GM19455 (cell line): Measurements from ENCODE around the gene BMF.
"Not testable (repeated sequence)": the region's sequence is repeated elsewhere in the genome, so short reads cannot be mapped to it uniquely, and the experiment has no call there.

Experiments used
- ATAC-seq: cut with Tn5 transposase; IDR thresholded peaks from one replicate; pipeline ENCODE4 v1.9.1; 2021; ENCODE audit not compliant: unreplicated experiment

BMF gene

DNA sequence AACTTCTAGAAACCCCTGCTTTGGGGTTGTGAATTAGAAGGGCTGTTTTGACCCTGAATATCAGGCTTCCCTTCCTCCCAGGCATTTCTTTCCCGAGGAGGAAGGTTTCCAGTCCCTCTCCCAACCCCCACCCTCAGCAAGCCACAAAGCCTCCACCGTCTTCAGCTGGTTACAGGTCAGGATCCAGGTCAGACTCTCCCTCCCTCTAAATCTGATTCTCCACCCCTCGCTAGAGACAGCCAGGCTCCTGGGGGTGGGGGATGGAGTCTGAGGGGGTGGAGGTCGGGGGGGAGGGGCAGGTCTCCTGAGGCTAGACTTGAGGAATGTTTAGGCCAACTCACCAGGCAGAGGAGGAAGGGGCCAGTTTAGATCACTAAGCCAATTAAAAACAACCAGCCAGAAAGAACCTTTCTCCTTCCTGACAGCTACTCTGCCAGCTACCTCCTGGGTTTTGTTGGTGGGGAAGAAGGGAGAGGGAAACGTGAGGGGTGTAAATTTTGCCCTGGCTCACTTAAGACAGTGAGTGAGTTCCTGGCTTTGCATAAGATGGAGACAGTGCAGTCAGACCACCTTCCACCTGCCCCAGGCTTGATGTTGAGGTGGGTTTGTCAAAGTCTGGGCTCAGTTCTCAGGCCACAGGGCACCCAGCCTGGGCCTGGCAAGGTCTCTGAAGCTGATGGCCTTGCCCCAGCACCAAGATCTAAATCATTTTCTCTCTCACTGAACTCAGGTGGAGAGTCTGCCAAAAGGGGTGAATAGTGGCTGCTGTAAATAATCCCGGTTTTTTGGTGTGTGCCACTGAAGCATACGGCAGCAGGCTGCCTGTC, 19.5 kb downstream of the BMF start:
- no peak for ATAC-seq

DNA sequence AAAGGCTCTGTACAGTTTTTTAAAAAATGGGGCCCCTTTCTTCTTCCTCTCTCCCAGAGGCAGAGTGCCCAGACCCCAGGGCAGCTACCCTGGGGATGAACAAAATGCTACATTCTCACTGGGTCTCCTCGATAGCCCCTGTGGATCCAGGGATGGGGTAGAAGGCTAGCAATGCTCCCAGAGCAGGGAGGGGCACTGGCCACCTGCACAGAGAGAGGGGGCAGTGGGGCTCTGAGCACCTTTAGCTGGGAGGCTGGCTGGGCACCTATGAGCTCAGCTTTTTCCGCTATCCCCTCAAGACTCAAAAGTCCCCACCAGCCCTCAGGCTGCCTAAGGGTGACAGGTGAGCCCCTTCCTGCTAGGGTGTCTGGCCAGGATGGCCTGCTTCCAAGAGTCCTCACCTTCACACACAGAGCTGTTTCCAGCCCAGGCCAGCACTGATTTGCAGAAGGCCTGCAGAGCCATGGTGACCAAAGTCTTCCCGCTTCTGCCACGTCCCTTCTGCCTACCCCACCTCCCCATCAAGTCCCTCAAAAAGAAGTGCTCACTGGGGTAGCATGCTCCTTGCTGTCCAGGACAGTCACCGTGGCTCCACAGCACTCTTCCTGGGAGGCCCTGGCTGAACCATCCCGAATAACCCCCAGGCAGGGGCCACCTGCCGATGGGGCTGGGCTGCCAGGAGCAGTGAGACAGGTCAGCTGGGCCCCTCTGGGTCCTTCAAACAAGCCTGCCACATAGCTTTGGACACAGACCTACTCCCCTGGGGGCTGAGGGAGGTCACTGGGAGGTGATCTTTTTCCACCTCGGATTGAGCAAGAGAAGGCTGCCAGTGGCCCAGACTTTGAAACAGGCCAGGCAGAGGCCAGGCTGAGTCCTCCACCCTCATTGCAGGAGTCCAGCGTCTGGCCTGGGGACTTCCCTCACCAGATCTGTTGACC, 20.4 kb downstream of the BMF start:
- no peak for ATAC-seq

DNA sequence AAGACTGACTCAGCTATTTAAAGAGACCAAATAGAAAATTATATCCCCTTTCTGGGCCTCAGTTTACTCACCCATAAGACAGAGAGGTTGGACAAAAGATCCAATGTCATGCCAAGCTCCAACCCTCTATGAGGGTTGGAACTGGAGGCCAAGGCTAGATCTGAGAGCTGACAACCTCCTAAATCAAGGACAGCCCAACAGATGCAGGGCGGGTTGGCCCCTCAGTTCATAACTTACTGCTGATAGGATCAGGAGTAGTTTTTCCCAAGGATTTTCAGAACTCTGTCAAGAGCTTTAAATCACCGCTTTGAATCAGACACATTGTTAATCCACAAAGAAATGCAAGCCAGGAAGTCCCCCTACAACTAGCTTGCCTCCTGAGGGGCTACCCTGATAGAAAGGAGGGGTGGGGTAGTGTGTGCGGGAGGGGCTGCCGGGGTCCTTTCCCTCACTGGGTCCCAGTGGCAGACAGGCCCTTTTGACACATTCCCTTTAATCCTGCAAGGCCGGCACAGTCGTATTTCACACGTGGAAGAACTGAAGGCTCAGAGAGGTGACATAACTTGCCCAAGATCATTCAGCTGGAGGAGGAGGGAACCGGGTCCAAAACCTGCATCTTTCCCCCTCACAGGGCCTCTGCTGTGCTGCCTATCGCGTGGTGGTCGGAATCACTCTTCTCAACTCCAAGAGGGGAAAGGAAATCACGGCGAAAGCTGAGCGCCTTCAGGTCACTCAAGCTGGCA, 21.4 kb downstream of the BMF start:
- ATAC-seq, result no peak

DNA sequence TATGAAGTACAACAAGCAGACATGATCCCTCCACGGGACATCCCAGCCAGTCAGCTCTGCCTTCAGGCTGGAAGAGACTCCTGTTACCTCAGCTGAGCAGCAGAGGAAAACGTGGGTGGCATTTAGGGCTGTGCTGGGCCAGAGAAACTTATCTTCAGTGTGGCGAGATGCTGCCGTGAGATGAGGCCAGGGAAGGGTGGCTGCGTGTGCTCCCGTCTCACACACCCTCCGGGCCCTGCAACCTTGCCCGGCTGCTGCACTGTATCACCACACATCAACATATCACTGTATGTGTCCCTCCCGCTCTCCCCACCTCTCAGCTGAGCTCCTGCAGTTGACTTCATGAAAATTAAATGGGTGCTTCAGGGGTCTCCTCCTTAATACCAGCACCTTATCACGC, 23.4 kb downstream of the BMF start:
- ATAC-seq, result no peak

DNA sequence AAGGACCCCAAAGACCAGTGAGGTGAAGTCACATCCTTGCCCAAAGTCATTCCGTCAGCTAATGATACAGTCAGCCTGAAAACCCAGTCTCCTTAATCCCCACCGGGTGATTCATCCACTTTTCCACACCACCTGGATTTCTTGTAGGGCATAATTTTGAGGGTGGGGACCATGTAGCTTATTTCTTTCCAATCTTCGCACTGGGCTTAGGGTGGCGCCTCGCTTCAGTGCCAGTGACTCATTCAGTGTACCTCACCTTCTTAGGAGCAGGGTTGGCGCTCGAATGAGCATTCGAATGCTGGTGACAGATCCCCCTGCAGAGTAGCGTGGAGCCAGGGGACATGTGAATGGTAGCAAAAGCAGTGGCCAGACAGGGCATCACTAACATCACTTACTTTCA, 24.0 kb downstream of the BMF start:
- no peak for ATAC-seq

DNA sequence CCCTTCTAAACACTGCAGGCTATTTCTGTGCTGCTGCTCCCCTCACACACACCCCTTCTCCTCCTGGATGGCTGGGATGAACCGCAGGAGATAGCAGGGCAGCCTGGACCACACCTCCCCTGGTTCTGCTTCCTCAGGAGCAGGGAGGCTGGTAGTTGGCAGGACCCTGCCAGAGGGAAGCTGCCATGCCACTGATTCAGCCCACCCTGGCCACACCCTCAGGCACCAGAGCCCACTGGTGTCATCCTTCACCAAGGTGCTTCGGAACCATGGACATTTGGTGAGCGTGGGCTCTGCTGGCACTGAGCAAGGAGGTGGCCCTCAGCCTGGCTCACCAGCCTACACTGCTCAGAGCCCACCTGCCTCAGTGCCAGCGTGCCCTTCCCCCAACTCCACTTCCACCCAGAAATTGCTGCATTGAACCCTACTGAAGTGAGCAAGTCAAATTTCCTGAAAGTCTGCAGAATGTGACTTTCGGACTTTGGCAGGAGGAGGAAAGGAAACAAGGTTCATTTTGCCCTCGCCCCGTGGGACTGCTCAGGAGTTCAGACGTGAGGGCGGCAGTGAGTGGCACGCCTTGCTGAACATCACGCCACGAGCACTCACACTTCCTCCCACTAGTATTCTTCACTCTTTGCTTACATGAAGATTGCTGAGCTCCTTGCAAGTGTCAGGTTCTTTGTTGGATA, 26.3 kb downstream of the BMF start:
- no peak for ATAC-seq

DNA sequence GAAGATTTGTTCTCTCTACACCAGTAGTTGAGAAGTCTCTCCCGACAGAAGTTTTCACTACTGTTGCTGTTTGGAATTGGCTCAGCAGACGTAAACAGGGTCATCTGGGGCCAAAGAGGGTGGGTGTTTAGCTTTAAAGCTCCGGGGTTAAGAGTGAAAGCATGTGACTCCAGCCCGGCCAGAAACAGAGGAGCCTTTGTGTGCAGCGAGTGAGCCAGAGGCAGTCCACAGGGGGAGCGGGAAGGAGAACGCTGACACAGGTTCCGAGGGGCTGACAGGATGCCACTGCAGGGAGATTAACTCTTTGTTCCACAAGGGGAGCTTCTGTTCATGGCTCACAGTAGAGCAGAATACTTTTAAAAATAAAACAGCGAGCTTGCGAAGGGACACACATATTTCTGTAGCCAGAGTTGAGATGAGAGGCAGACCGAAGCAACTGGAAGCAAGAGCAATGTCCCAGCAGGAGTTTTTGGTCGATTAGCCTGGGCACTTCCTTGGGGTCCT, 26.9 kb downstream of the BMF start:
- no peak for ATAC-seq

DNA sequence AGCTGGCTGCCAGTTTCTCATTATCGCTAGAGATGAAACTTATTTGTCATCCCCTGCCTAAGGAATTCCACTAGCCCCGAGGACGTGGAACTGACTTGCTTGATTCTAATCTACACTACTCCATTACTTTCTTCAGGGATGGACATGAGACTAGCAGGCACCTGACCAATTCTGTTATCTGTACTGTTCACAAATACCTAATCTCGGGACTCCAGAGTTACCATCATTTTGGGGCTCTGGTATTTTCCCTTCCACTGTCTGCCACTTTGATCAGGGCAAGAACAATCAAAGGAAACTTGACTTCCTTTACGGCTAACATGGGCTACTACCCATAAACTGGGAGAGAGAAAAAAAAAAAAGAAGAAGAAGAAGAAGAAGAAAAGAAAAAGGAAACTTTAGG, 27.8 kb downstream of the BMF start:
- ATAC-seq, result no peak

DNA sequence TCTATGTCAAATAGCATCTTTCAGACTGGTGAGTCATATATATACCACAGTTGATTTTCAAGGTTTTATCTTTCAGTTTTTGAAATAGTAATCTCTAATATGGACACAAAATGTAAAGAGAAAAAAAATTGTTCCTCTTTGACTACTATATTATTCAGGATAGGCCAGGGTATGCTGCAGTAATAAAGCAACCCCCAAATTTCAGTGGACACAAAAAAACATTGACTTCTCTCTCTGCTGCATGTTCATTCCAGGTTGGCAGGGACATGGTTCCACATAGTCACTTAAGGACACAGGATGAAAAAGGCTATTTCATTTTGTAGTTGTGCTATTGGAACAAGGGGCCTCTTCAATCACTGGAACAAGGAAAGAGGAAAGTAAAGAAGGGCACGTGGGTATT, 28.6 kb downstream of the BMF start:
- ATAC-seq, result no peak

DNA sequence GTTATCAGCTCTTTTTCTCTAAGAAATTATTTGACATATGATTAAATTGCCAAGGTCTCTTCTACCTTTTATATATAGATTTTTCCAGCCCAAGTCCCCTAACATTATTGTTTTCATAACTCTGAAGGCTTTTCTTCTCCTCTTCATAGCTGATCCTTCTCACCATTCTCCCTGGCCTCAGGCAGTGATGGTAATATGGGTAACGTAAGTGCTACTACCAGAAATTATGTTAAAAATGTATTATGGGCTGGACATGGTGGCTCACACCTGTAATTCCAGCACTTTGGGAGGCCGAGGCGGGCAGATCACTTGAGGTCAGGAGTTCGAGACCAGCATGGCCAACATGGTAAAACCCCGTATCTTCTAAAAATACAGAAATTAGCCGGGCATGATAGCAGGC, 29.2 kb downstream of the BMF start:
- ATAC-seq, result no peak

DNA sequence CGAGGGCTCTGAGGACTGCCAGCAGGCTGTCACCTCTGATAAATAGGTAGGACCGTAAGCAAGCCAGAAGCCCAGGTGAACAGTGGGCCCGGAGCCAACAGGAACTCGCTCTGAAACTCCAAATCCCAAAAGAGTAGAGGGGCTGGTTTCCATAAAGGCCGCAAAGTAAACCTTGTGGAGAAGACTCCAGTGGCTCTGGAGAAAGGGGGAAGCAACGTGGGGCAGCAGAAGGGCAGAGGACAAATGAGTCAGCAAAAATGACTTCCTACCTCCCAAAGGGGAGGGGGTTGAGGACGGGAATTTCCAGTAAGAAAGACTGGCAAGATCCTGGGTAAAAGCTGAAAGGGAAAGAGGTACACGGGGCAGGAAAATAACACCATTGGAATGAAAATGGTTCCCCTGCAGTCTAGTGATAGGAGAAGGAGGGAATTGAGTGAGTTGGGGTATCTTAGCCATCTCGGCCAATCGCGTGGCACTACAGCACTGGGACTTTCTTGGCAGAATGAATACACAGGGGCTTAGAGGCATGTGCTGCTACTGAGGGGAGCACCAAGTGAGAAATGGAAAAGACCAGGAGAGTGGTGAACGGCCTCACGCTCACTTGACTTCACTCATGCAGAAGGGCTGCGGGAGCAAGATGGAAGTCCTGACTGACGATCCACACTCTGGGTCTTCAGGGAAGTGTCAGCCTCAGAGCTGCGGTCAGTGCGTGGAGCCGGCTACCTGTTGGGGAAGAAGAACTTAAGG, 33.2 kb downstream of the BMF start:
- no peak for ATAC-seq

DNA sequence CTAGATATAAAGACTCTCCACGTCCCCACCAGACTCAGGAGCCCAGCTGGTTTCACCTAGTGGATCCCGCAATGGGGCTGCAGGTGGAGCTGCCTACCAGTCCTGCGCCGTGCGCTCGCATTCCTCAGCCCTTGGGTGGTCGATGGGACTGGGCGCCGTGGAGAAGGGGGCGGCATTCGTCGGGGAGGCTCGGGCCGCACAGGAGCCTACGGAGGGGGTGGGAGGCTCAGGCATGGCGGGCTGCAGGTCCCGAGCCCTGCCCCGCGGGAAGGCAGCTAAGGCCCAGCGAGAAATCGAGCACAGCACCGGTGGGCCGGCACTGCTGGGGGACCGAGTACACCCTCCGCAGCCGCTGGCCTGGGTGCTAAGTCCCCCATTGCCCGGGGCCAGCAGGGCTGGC, 34.0 kb downstream of the BMF start:
- not testable (repeated sequence) for ATAC-seq

DNA sequence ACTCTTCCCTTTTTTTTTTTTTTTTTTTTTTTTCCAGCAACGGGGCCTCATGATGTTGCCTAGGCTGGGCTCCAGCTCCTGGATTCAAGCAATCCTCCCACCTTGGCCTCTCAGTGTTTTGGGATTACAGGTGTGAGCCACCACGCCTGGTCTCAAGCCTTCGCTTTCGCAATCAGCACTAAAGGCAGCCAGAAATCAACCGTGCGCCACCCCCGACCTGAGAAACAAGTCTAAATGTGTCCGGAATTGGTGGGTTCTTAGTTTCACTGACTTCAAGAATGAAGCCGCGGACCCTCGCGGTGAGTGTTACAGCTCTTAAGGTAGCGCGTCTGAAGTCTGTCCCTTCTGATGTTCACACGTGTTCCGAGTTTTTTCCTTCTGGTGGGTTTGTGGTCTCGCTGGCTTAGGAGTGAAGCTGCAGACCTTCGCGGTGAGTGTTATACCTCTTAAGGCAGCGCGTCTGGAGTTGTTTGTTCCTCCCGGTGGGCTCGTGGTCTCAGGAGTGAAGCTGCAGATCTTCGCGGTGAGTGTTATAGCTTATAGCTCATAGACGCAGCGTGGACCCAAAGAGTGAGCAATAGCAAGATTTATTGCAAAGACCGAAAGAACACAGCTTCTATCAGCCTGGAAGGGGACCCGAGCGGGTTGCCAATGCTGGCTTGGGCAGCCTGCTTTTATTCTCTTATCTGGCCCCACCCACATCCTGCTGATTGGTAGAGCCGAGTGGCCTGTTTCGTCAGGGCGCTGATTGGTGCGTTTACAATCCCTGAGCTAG, 34.8 kb downstream of the BMF start:
- ATAC-seq, result not testable (repeated sequence)

DNA sequence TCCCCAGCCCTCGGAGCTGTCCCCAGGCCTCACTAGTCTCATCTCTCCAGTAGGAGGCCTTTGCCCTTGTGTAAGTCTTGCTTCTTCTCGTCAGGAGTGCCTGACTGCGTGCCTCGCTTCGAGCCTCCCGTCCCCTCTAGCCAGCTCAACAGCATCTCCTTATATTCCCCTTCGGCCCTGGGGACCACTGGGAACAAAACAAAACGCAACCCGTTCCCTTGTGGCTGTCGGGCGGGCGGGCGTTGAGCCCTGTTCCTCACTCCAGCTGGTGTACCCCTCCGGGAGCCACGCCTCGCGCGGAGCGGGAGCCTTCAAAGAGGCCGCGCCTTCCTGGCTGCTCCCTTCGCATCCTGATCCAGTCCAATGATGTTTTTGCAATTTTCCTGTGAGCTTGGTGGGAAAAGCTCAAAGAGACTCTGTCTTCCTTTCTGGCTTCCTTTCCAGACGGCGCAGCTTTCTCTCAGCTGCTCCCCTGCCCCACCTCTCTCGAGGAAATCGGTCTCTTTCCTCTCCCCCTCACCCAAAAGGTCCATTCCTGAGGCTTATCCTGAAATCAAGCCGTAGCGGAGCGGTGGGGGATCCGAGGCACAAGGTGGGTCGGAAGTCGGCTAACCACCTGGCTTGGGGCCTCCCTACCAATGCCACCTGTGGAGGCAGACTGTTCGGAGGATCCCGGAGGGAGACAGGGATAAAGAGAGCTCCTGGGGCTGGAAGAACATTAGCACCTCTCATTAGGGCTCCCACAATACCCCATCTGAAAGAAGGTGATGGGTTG, 36.3 kb downstream of the BMF start:
- ATAC-seq, result no peak

DNA sequence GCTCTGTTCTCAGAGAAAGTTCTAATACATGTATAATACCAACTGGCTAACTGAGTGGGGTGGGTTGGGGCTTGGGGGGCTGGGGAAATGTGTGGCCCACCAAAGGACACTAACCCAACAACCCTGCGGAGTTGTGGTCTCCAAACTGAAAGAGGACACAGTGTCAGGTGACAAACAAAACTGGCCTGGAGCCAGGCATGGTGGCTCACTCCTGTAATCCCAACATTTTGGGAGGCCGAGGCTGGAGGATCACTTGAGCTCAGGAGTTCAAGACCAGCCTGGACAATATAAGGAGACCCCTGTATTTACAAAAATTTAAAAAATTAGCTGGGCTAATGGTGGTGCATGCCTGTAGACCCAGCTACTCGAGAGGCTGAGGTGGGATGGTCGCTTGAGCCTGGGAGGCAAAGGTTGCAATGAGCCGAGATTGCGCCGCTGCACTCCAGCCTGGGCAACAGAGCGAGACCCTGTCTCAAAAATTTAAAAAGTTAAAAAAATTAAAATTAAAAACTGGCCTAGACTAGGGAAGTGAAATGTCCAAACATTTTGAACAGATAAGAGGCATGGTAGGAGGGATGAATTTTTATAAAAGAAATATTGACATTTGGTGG, 38.0 kb downstream of the BMF start:
- ATAC-seq, result no peak

DNA sequence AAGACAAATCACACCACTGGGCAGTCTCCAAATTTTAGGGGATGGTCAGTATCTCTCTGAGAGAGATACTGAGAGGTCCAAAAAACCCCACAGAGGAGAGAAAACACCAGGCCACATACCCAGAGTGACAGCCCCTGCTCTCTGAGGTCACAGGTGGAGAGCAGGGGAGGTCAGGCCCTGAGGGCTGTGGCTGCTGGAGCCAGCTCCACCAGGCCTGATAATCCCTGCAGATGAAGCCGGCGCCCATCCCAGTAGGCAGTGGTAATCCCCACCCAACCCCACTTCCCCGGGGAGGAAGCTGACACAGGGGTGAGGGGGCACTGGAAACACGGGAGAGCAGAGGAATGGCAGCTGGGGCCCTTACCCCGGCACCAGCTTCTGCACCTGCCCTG, 38.5 kb downstream of the BMF start:
- ATAC-seq, result no peak

DNA sequence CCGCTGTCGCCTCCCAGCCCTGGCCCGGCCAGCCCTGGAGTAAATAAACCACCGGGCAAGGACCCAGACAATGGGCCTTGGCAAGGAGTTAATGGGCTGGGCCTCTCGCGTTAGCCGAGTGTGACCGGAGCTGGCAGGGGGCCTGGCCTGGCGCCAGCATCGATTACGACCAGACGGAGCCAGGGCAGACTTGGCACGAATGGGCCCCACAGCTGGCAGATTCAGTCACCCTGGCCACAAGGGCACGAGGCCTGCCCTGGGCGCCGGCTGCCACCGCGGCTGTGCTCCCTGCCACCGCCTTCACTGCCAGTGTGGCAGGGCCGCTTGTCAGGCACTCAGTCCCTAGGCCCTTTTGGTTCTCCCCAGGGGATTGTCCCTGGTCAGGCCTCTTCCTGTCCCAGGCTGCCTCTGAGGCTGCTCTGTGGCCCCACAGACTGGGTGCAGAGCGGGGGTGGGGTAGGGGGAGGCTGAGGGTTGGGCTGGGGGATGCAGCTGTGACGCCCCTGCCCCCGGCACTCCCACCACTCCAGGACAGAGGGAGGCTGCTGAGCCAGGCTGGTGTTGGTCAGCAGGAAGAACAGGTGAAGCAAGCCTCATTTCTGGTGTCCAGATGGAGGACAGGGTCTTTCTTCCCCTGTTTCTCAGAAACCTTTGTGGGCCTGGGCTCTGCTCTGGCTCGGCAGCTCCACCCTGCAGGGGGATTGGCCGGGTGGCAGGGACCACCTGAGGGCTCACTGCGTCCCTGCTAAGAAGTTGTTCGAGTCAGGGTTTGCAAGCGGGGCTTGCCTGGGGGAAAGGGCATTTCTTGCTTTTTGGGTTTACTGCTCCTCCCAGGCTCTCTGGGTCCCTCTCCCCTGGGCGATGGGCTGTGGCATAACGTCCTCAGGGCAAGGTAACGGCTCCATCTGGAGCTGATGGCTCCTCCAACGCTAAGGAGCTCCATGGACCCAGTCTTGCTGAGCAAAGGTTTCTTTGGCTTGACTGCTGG, 39.2 kb downstream of the BMF start:
- no peak for ATAC-seq
